Fibroblast of mammary gland (primary cell): ENCODE data around the gene OTOP2.

Experiments
- DNase-seq: peaks from one replicate; pipeline ENCODE4 v3.0.0-alpha.2; 2010; ENCODE audit warnings: low read depth
- H3K4me3 ChIP-seq: 2 replicates; pipeline ENCODE4 v1.5.1; 2011; ENCODE audit warnings: low read depth, mild to moderate bottlenecking, low read length, moderate library complexity; ENCODE audit not compliant: control insufficient read depth
- TF ChIP-seq, protein P1 (sequence below): conservative IDR thresholded peaks from 2 replicates; pipeline ENCODE4 v1.5.1; 2011; ENCODE audit warnings: low read depth, low read length, inconsistent platforms; ENCODE audit not compliant: control insufficient read depth, insufficient read depth

OTOP2 gene

DNA sequence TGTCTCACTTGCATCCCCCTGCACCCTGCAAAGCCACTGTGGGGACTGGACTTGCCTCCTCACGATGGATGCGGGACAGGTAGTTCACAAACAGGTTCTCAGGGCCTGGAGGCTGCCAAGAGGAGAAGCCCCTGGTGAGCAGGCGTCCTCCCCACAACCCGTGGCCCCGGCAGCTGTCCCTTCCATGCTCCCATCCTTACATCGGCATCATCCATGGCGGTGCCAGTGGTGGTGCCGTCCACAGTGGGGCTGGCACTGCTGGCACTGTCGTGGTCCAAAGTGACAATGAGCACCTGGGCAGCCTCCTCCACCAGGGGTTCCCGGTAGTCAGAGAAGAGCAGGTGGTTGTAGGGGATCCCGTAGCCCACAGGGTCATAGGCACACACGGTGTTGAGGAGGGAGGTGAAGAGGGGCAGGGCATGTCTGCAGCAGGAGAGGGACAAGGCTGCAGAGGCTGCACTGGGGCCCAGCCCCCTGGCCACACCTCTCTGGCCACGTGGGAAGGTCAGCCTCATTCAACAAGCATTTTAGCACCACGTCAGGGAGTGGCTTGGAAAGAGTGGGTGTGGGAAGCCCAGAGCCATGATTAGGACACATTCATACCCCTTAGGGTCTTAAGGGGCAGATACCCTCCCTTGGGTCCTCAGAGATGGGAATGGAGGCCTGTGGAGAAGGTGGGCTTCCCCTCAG is 35.9 kb downstream of the OTOP2 start:
- TF ChIP-seq, protein P1, sequence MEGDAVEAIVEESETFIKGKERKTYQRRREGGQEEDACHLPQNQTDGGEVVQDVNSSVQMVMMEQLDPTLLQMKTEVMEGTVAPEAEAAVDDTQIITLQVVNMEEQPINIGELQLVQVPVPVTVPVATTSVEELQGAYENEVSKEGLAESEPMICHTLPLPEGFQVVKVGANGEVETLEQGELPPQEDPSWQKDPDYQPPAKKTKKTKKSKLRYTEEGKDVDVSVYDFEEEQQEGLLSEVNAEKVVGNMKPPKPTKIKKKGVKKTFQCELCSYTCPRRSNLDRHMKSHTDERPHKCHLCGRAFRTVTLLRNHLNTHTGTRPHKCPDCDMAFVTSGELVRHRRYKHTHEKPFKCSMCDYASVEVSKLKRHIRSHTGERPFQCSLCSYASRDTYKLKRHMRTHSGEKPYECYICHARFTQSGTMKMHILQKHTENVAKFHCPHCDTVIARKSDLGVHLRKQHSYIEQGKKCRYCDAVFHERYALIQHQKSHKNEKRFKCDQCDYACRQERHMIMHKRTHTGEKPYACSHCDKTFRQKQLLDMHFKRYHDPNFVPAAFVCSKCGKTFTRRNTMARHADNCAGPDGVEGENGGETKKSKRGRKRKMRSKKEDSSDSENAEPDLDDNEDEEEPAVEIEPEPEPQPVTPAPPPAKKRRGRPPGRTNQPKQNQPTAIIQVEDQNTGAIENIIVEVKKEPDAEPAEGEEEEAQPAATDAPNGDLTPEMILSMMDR: no peak
- DNase-seq: peak; percentile 35
- H3K4me3 ChIP-seq: no peak overlapping the region

DNA sequence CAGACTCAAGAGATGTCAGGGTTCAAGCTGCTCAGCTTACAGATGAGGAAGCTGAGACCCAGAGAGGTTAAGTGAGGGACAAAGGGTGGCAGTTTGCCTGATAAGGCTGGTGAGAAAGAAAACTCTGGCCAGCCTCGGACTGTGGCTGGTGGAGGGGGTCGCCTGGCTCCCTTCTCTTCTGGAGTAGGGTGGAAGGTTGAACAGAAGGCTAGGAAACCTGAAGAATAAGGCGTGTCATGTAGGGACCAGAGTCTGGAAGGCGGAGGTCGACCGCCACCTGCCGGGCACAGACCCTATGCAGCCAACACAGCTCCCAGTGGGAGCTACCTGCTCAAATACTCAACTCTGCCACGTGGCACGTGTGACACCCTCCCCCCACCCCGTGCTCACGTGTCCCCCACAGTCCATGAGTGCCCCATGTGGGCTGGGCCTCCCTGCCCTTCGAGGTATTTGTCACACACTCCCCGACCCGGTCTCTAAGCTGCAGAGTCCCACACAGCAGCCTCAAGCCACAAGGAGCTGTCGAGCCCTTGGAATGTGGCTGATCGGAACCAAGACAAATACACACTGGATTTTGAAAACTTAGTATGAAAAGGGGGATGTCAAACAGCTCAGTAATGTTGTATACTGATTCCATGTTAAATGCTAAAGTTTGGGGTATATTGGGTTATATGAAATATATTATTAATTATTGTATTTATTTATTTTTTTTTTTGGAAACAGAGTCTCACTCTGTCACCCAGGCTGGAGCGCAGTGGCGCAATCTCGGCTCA is 36.7 kb downstream of the OTOP2 start:
- TF ChIP-seq, protein P1: no peak
- DNase-seq: peak; percentile 15
- H3K4me3 ChIP-seq: no peak overlapping the region

DNA sequence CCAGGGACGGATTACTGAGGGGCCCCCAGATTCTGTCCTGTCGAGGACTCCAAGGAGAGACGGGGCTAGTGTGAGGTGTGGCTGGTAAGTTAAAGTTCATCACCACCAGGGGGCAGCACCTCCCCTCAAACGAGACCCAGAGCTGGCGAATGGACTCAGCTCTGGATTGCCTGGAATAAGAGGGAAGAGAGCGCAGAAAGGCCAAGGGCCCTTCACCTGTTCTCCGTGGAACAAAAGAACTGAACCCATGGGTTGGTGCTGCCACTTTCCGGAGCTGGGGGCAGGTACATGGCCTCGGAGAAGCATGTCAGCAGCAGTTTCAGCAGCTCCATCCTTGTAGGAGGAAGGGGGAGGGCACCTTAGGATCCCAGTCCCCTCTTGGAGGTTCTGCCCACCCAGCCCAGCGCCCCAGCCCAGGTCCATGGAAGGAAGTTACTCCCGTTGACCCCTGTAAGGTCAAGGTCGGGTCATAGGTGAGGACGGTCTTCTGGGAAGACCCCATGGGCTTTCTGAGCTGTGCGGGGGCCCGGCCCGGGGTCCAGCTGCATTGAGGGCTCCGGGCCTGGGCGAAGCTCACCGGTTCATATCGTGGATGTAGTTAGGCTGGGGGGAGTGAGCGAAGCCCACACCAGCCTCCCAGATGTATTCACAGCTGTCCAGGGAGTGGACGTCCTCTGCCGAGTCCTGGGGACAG is 37.7 kb downstream of the OTOP2 start:
- DNase-seq: peak; percentile 83
- H3K4me3 ChIP-seq: no peak overlapping the region
- TF ChIP-seq, protein P1: peak; percentile 65

DNA sequence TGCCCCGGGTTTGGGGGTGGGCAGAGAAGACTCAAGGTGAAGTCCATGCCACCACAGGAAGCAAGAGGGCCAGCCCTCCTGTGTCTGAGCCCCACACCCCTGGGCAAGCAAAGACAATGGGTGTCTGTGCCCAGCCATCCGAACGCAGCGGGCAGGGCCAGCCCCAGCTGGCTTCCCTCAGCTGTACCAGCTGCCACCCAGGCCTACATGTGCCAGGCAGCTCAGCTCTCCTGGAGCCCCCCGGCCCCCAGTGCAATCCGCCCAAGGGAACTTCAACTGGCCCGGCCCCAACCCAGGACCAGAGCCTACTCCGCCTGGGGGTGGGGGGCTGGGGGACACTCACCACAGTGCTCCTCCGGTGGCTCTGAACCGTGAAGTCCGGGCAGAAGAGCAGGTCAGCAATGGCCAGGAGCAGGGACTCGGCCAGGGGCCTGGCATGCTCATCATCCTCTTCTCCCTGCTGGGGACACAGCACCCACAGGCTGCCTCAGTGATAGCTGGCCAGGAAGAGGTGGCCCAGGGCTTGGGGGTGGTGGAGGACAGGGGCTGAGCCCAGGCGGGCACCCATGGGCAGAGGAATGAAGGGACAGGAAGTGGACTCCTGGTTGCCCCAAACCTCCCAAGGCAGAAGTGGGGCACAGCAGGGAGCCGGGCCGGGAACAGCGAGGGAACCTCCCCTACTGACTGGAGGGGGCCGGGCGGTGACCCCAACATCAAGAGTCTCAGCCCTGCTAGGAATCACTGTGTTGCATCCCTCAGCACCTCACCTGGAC is 38.7 kb downstream of the OTOP2 start:
- DNase-seq: no peak
- TF ChIP-seq, protein P1: no peak
- no peak overlapping the region for H3K4me3 ChIP-seq

DNA sequence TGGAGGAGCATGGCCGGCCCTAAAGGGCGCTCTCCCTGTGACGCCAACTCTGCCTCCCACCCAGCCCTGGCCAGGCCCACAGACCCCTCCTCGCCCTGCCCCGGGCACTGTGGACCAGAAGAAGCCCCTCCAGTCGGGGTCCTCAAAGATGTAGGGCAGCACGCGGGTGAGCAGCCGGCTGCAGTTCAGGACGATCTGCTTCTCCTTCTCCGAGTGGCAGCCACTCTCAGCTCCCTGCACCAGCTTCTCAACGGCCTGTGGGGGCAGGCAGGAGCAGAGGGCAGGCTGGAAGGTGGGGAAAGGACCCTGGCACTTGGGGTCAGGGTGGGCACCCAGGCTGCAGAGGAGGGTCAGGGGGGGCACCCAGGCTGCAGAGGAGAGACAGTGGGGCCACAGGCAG is 39.6 kb downstream of the OTOP2 start:
- TF ChIP-seq, protein P1: no peak
- H3K4me3 ChIP-seq: no peak overlapping the region
- no peak for DNase-seq

DNA sequence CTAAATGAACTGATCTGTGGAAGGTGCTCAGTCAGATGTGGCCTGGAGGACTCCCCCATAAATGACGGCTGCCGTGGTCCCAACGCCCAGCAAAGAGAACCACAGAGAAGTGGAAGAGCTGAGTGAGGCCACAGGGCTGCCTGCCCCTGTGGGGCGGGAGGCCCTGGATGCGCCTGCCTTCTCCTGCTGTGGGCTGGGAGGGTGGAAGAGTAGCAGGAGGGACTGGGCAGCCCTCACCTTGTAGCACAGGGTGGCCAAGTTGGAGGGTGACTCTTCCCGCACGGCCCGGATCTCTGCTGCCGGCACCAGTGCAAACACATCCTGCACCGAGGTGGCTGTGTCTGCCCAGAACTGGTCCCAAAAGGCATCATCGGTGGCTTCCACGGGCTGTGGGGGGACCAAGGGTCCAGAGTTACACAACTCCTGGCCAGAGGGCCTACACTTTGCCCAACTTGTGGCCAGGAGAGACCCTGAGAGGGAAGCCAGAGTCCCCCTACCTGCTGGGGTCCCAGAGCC is 40.2 kb downstream of the OTOP2 start:
- TF ChIP-seq, protein P1: no peak
- no peak for DNase-seq
- H3K4me3 ChIP-seq: no peak overlapping the region
